Neural cell (in vitro differentiated cells): ENCODE data around the gene TOX2. TPM values are rescaled to one million over a fixed set of nuclear protein-coding genes. Genes with fewer than 3 reads are reported as not detected.

Experiments used
- H2AFZ ChIP-seq: fragments of 200-600, 300-800 bp; sonication (generic), shearing (Covaris generic); 2 replicates; pipeline ENCODE4 v1.6.0; 2014; ENCODE audit warnings: low read depth, mild to moderate bottlenecking, antibody characterized with exemption, low read length, moderate library complexity
- H3F3A ChIP-seq: fragments of 200-600 bp; shearing (Covaris generic); 2 replicates; pipeline ENCODE4 v1.6.1; 2016; ENCODE audit warnings: mild to moderate bottlenecking, moderate library complexity, mixed read lengths, antibody characterized with exemption, low read length; ENCODE audit not compliant: insufficient read depth, poor library complexity, severe bottlenecking
- H3K27ac ChIP-seq: fragments of 200-600, 300-800 bp; sonication (generic), shearing (Covaris generic); 2 replicates; pipeline ENCODE4 v1.5.1; 2014; ENCODE audit warnings: mild to moderate bottlenecking, low read length, moderate library complexity
- H3K27me3 ChIP-seq: fragments of 300-800, 200-600 bp; sonication (generic), shearing (Covaris generic); 2 replicates; pipeline ENCODE4 v1.6.0; 2014; ENCODE audit warnings: mild to moderate bottlenecking, low read depth, low read length, moderate library complexity; ENCODE audit not compliant: insufficient read depth
- H3K36me3 ChIP-seq: fragments of 300-800, 200-600 bp; sonication (generic), shearing (Covaris generic); 2 replicates; pipeline ENCODE4 v1.5.1; 2014; ENCODE audit warnings: mild to moderate bottlenecking, antibody characterized with exemption, low read length, moderate library complexity; ENCODE audit not compliant: insufficient read depth
- H3K4me2 ChIP-seq: fragments of 300-800, 200-600 bp; sonication (generic), shearing (Covaris generic); 2 replicates; pipeline ENCODE4 v1.6.0; 2014; ENCODE audit warnings: mild to moderate bottlenecking, low read length
- H3K4me3 ChIP-seq: fragments of 300-800, 200-600 bp; sonication (generic), shearing (Covaris generic); 2 replicates; pipeline ENCODE4 v1.5.1; 2014; ENCODE audit warnings: mild to moderate bottlenecking, low read length, moderate library complexity
- H3K79me2 ChIP-seq: fragments of 200-600 bp; shearing (Covaris generic); replicated peaks from 2 replicates; pipeline ENCODE4 v1.6.0; 2014; ENCODE audit warnings: mild to moderate bottlenecking, low read length, moderate library complexity; ENCODE audit not compliant: insufficient read depth
- H3K9ac ChIP-seq: fragments of 300-800, 200-600 bp; sonication (generic), shearing (Covaris generic); 2 replicates; pipeline ENCODE4 v1.6.1; 2016; ENCODE audit warnings: mild to moderate bottlenecking, low read length, mixed read lengths
- H3K9me2 ChIP-seq: fragments of 200-600 bp; shearing (Covaris generic); 2 replicates; pipeline ENCODE4 v1.6.1; 2016; ENCODE audit warnings: mild to moderate bottlenecking, low read length, mixed read lengths; ENCODE audit not compliant: insufficient read depth
- H3K9me3 ChIP-seq: fragments of 200-600, 300-800 bp; sonication (generic), shearing (Covaris generic); 2 replicates; pipeline ENCODE4 v1.6.1; 2016; ENCODE audit warnings: mild to moderate bottlenecking, mixed run types, low read length, moderate library complexity, mixed read lengths
- H4K20me1 ChIP-seq: fragments of 200-600 bp; shearing (Covaris generic); 2 replicates; pipeline ENCODE4 v1.6.1; 2016; ENCODE audit warnings: mild to moderate bottlenecking, mixed run types; ENCODE audit not compliant: insufficient read depth
- CTCF ChIP-seq: fragments of 450-650 bp; IDR thresholded peaks from 2 replicates; pipeline ENCODE4 v1.5.1; 2014; ENCODE audit warnings: antibody characterized with exemption, mild to moderate bottlenecking, moderate library complexity; ENCODE audit not compliant: poor library complexity, severe bottlenecking
- EP300 ChIP-seq: fragments of 450-650 bp; conservative IDR thresholded peaks from 2 replicates; pipeline ENCODE4 v1.6.1; 2014; ENCODE audit warnings: antibody characterized with exemption, mild to moderate bottlenecking, moderate library complexity; ENCODE audit not compliant: poor library complexity, severe bottlenecking
- EZH2 ChIP-seq: fragments of 200-600, 300-800 bp; shearing (Covaris generic), sonication (generic); IDR thresholded peaks from 2 replicates; pipeline ENCODE4 v1.6.1; 2014; ENCODE audit warnings: antibody characterized with exemption, low read length, borderline replicate concordance, mild to moderate bottlenecking; ENCODE audit not compliant: insufficient read depth, poor library complexity, severe bottlenecking
- MXI1 ChIP-seq: fragments of 450-650 bp; conservative IDR thresholded peaks from 2 replicates; pipeline ENCODE4 v1.6.1; 2014; ENCODE audit warnings: antibody characterized with exemption, mild to moderate bottlenecking; ENCODE audit not compliant: poor library complexity, severe bottlenecking
- POLR2AphosphoS5 ChIP-seq: IDR thresholded peaks from 2 replicates; pipeline ENCODE4 v1.6.1; 2012
- RAD21 ChIP-seq: fragments of 450-650 bp; conservative IDR thresholded peaks from 2 replicates; pipeline ENCODE4 v1.6.1; 2014; ENCODE audit warnings: antibody characterized with exemption, mild to moderate bottlenecking, moderate library complexity
- SMC3 ChIP-seq: fragments of 450-650 bp; conservative IDR thresholded peaks from 2 replicates; pipeline ENCODE4 v1.6.1; 2014; ENCODE audit warnings: antibody characterized with exemption, mild to moderate bottlenecking, moderate library complexity; ENCODE audit not compliant: poor library complexity
- TAF1 ChIP-seq: IDR thresholded peaks from 2 replicates; pipeline ENCODE4 v1.6.1; 2012; ENCODE audit warnings: low read depth
- polyA plus RNA-seq: library from polyadenylated mRNA; depleted of rRNA; stranded (reverse); fragments of >200 nt; gene quantifications from 2 replicates; pipeline ENCODE4 v1.2.3, GENCODE V29; 2014
- TF ChIP-seq, protein P1 (sequence below): IDR thresholded peaks from 2 replicates; pipeline ENCODE4 v1.6.1; 2012; ENCODE audit warnings: borderline replicate concordance

The TOX2 gene
- polyA plus RNA-seq, 1 donor from 2014 or later, result 0.89 TPM

GRCh38 chr20:43925801-43926200 is 11.1 kb downstream of the TOX2 start:
- Histone ChIP-seq H3K4me3 (no peak overlapping the region), H3K9me2 (no peaks in the 10 kb centered on the region), H3K9ac (no peak overlapping the region), H3K4me2 (no peak overlapping the region), H3K27ac (no peak overlapping the region), H4K20me1 (no peaks in the 10 kb centered on the region), H3K79me2 (no peaks in the 10 kb centered on the region), H3K36me3 (no peaks in the 10 kb centered on the region), H3F3A (no peaks in the 10 kb centered on the region), H3K9me3 (no peaks in the 10 kb centered on the region), H3K27me3 (no peaks in the 10 kb centered on the region), H2AFZ (no peak overlapping the region)
- TF ChIP-seq, protein P1, sequence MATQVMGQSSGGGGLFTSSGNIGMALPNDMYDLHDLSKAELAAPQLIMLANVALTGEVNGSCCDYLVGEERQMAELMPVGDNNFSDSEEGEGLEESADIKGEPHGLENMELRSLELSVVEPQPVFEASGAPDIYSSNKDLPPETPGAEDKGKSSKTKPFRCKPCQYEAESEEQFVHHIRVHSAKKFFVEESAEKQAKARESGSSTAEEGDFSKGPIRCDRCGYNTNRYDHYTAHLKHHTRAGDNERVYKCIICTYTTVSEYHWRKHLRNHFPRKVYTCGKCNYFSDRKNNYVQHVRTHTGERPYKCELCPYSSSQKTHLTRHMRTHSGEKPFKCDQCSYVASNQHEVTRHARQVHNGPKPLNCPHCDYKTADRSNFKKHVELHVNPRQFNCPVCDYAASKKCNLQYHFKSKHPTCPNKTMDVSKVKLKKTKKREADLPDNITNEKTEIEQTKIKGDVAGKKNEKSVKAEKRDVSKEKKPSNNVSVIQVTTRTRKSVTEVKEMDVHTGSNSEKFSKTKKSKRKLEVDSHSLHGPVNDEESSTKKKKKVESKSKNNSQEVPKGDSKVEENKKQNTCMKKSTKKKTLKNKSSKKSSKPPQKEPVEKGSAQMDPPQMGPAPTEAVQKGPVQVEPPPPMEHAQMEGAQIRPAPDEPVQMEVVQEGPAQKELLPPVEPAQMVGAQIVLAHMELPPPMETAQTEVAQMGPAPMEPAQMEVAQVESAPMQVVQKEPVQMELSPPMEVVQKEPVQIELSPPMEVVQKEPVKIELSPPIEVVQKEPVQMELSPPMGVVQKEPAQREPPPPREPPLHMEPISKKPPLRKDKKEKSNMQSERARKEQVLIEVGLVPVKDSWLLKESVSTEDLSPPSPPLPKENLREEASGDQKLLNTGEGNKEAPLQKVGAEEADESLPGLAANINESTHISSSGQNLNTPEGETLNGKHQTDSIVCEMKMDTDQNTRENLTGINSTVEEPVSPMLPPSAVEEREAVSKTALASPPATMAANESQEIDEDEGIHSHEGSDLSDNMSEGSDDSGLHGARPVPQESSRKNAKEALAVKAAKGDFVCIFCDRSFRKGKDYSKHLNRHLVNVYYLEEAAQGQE, result no peak
- TF ChIP-seq MXI1 (no peak), EZH2 (no peak), CTCF (no peak), RAD21 (no peak), EP300 (no peak), POLR2AphosphoS5 (no peak), SMC3 (no peak), TAF1 (no peak)

GRCh38 chr20:43926287-43927050 is 11.8 kb downstream of the TOX2 start:
- TF ChIP-seq MXI1, result no peak
- TF ChIP-seq POLR2AphosphoS5, result no peak
- TF ChIP-seq SMC3, result no peak
- TF ChIP-seq, protein P1, result no peak
- no peak for TF ChIP-seq EZH2
- TF ChIP-seq RAD21, result no peak
- no peak for TF ChIP-seq TAF1
- no peak for TF ChIP-seq EP300
- TF ChIP-seq CTCF, result no peak
- H3K27ac ChIP-seq, result no peak overlapping the region
- no peaks in the 10 kb centered on the region for H3K36me3 ChIP-seq
- H3K4me3 ChIP-seq, result no peak overlapping the region
- H3K9me2 ChIP-seq, result no peaks in the 10 kb centered on the region
- no peaks in the 10 kb centered on the region for H3K79me2 ChIP-seq
- H2AFZ ChIP-seq, result no peak overlapping the region
- no peaks in the 10 kb centered on the region for H4K20me1 ChIP-seq
- H3K27me3 ChIP-seq, result no peaks in the 10 kb centered on the region
- H3F3A ChIP-seq, result no peaks in the 10 kb centered on the region
- no peaks in the 10 kb centered on the region for H3K9me3 ChIP-seq
- H3K9ac ChIP-seq, result no peak overlapping the region
- no peak overlapping the region for H3K4me2 ChIP-seq
